ENCODE results near the gene CPED1.

Gene CPED1

GRCh38 chr7:121202125-121202524 is 213.6 kb downstream of the CPED1 start:
- H3K27me3 ChIP-seq (ENCODE audit: insufficient read depth, low read depth, severe bottlenecking): no peaks in the 10 kb centered on the region

DNA sequence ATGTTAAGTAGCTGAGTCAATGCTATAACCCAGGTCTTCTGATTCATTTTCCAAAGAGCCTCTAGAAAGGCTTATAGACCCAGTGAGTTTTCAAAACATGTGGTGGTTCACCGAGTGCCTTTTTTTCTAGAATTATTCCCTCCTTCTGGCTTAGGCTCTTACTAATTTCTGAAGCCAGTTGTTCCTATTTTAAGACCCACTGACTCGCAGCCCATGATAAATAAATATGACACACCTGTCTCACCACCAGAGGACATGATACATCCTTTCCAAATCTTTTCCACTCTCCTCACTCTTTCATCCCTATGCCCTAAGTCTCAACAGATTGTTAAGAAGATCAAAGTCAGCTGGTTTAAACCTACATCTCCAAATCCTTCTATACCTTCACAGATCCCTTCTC is 214.3 kb downstream of the CPED1 start:
- Histone ChIP-seq H3K36me3 (no peaks in the 10 kb centered on the region), H3K27ac (no peak overlapping the region), H3K9me3 (ENCODE audit: severe bottlenecking) (no peaks in the 10 kb centered on the region), H3K27me3 (ENCODE audit: insufficient read depth, low read depth, severe bottlenecking) (no peaks in the 10 kb centered on the region), H3K4me3 (ENCODE audit: low read depth, low read length) (no peak overlapping the region)
- DNase-seq: no peak
- TF ChIP-seq, protein P1, sequence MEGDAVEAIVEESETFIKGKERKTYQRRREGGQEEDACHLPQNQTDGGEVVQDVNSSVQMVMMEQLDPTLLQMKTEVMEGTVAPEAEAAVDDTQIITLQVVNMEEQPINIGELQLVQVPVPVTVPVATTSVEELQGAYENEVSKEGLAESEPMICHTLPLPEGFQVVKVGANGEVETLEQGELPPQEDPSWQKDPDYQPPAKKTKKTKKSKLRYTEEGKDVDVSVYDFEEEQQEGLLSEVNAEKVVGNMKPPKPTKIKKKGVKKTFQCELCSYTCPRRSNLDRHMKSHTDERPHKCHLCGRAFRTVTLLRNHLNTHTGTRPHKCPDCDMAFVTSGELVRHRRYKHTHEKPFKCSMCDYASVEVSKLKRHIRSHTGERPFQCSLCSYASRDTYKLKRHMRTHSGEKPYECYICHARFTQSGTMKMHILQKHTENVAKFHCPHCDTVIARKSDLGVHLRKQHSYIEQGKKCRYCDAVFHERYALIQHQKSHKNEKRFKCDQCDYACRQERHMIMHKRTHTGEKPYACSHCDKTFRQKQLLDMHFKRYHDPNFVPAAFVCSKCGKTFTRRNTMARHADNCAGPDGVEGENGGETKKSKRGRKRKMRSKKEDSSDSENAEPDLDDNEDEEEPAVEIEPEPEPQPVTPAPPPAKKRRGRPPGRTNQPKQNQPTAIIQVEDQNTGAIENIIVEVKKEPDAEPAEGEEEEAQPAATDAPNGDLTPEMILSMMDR (IDR thresholded peaks at IDR 0.05; ENCODE audit: low read depth, low read length): no peak

More at GRCh38 chr7:121202125-121202524, 213.6 kb downstream of the CPED1 start:
- no peak for DNase-seq
- Histone ChIP-seq H3K36me3 (no peaks in the 10 kb centered on the region), H3K27ac (no peak overlapping the region), H3K4me3 (ENCODE audit: low read depth, low read length) (no peak overlapping the region), H3K9me3 (ENCODE audit: severe bottlenecking) (no peaks in the 10 kb centered on the region)
- TF ChIP-seq, protein P1 (IDR thresholded peaks at IDR 0.05; ENCODE audit: low read depth, low read length): no peak

- DNase-seq: no peak
- H3K27me3 ChIP-seq (ENCODE audit: insufficient read depth, low read depth, severe bottlenecking): no peaks in the 10 kb centered on the region
- no peak overlapping the region for H3K4me3 ChIP-seq (ENCODE audit: low read depth, low read length)
- TF ChIP-seq, protein P1 (IDR thresholded peaks at IDR 0.05; ENCODE audit: low read depth, low read length): no peak
- no peak overlapping the region for H3K27ac ChIP-seq
- H3K36me3 ChIP-seq: no peaks in the 10 kb centered on the region
- no peaks in the 10 kb centered on the region for H3K9me3 ChIP-seq (ENCODE audit: severe bottlenecking)
These were observed 216.0 kb downstream of the CPED1 start for GRCh38 chr7:121204537-121204936.

- no peak for DNase-seq
- H3K27ac ChIP-seq: no peak overlapping the region
These were observed 217.3 kb downstream of the CPED1 start for GRCh38 chr7:121205777-121206176.

GRCh38 chr7:121211253-121211652 is 222.7 kb downstream of the CPED1 start:
- Histone ChIP-seq H3K9me3 (ENCODE audit: severe bottlenecking) (no peaks in the 10 kb centered on the region), H3K36me3 (no peaks in the 10 kb centered on the region), H3K4me3 (ENCODE audit: low read depth, low read length) (no peak overlapping the region), H3K27ac (no peak overlapping the region), H3K27me3 (ENCODE audit: insufficient read depth, low read depth, severe bottlenecking) (no peaks in the 10 kb centered on the region)
- DNase-seq: no peak
- TF ChIP-seq, protein P1 (IDR thresholded peaks at IDR 0.05; ENCODE audit: low read depth, low read length): no peak

More at GRCh38 chr7:121205777-121206176, 217.3 kb downstream of the CPED1 start:
- Histone ChIP-seq H3K36me3 (no peaks in the 10 kb centered on the region), H3K27me3 (ENCODE audit: insufficient read depth, low read depth, severe bottlenecking) (no peaks in the 10 kb centered on the region), H3K4me3 (ENCODE audit: low read depth, low read length) (no peak overlapping the region), H3K9me3 (ENCODE audit: severe bottlenecking) (no peaks in the 10 kb centered on the region)
- TF ChIP-seq, protein P1 (IDR thresholded peaks at IDR 0.05; ENCODE audit: low read depth, low read length): no peak

GRCh38 chr7:121212036-121212435 is 223.5 kb downstream of the CPED1 start:
- Histone ChIP-seq H3K9me3 (ENCODE audit: severe bottlenecking) (no peaks in the 10 kb centered on the region), H3K27me3 (ENCODE audit: insufficient read depth, low read depth, severe bottlenecking) (no peaks in the 10 kb centered on the region), H3K27ac (no peak overlapping the region), H3K4me3 (ENCODE audit: low read depth, low read length) (no peak overlapping the region), H3K36me3 (no peaks in the 10 kb centered on the region)
- DNase-seq: no peak
- TF ChIP-seq, protein P1 (IDR thresholded peaks at IDR 0.05; ENCODE audit: low read depth, low read length): no peak
